Forelimb muscle (tissue), 1 donor: Measurements from ENCODE around the gene EEF2. TPM values are rescaled to one million over a fixed set of nuclear protein-coding genes. Genes with fewer than 3 reads are reported as not detected.
"Not testable (repeated sequence)": the region's sequence is repeated elsewhere in the genome, so short reads cannot be mapped to it uniquely, and the experiment has no call there.

Experiments
- DNase-seq: peaks from one replicate; pipeline ENCODE4 v3.0.0-alpha.2; 2013; ENCODE audit warnings: low read depth
- polyA plus RNA-seq: library from polyadenylated mRNA; unstranded; fragments of 120-200 nt; gene quantifications from one replicate; pipeline ENCODE4 v1.2.1, GENCODE V29; 2013; ENCODE audit not compliant: insufficient read length

The EEF2 gene
- polyA plus RNA-seq, 1 donor: 2,855 TPM

DNA sequence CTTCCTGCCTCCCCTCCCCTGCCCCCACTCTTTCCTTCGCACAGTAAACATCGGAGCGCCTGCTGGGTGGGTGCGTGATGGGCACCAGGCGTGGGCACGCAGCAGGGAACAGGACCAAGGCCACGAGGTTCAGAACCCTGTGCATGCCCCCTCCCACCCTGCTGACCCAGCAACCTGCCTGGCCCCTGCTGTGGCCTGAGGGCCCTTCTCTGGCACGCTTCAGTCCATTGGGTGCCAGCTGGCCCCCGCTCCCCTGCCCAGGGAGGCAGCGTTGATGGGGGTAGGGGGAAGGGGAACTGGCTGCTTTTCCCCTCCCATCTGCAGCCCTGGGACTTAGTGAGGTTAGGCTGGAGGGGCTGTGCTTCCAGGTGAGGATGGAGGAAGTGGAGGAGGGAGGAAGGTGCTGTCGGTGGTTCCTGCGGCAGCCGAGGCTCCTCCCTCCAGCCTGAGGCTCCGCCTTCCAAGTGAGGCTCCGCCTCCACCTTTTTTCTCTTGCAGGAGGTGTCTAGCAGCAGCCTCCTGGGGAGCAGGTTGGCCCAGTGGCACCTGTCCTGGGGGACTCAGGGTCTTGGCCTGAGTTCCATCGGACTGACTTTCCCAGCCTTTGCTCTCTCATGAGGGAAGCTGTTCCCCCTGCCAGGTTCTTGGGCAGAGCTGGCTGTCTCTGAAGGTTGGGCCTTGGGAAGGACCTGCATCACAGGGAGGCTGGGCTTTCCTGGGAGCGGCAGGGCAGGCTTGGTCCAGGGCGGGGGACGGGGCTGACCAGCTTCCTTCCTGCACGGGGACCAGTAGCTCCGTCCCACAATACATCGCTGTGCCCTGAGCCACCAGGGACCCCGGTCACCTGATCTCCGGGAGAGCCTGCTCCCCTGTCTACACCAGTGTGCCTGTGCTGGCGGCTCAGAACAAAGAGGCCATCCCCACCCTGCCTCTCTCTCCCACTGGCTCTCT is 29.6 kb upstream of the EEF2 start:
- DNase-seq: no peak

GRCh38 chr19:4013886-4014540 is 28.8 kb upstream of the EEF2 start:
- DNase-seq: no peak

DNA sequence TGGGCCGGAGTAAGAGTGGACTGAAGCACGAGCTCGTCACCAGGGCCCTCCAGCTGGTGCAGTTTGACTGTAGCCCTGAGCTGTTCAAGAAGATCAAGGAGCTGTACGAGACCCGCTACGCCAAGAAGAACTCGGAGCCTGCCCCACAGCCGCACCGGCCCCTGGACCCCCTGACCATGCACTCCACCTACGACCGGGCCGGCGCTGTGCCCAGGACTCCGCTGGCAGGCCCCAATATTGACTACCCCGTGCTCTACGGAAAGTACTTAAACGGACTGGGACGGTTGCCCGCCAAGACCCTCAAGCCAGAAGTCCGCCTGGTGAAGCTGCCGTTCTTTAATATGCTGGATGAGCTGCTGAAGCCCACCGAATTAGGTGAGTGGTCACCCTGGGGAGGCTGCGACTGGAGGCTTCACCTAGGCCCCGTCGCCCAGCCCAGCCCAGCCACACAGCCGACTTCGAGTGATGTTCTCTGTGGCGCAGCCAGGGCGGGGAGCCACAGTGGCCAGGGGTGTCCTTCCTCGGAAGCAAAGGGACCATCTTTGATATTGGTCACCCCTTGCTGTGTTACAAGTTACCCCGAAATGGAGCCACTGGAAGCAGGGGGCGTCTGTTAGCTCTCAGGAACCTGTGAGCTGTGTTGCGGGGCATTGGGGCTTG is 27.8 kb upstream of the EEF2 start:
- DNase-seq: no peak

DNA sequence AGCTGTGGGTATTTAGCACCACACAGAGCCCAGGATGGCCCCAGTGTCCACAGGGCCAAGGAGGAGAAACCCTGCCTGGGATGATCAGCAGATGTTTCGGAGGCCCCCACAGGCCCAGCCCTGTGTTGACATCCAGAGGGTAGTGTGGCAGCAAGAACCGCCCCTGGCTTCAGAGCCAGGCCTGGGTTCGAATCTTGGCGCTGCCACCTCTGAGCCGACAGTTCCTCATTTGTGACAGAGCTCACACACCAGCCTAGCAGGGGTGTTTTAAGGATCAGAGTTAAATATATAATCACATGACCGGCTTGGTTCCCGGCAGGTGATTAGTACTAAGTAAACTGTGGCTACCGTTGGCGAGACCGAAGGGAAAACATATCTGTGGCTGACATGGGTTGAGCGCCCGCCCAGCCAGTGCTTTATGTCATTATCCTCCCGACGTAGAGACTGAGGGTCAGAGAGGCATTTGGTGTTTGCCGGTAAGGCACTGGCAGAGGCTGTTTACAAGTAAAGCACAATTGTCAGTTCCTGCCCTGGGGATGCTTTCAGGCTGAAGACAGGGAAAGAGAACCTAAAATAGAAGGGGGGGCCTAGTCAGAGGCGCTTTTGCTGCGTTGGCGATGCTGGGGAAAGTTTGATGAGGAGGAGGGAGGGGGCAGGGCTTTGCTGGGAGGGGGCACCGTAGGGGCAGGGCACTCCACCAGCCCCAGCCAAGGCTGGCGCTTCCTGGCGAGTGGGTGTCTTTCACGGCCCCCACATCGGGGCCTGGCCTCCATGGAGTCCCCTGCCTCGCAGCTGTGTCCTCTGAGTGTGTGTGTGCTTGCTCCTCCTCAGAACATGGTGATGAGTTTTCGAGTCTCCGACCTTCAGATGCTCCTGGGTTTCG is 27.1 kb upstream of the EEF2 start:
- no peak for DNase-seq

GRCh38 chr19:4011430-4011829 is 26.2 kb upstream of the EEF2 start:
- DNase-seq: not testable (repeated sequence)

DNA sequence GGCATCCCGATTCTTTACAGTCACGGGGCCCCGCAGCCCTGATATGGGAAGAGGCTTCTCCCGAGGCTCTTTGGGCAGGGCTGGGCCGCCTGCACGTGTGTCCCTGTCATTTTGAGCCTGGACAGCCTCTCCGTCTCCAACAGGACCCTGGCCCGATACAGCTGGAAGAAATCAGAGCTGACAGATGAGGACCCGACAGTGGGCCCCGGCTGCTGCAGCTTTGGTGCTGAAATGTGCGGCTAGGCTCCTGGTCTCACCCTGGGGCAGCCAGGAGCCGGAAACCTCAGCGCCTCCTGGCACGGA is 25.5 kb upstream of the EEF2 start:
- DNase-seq: no peak

DNA sequence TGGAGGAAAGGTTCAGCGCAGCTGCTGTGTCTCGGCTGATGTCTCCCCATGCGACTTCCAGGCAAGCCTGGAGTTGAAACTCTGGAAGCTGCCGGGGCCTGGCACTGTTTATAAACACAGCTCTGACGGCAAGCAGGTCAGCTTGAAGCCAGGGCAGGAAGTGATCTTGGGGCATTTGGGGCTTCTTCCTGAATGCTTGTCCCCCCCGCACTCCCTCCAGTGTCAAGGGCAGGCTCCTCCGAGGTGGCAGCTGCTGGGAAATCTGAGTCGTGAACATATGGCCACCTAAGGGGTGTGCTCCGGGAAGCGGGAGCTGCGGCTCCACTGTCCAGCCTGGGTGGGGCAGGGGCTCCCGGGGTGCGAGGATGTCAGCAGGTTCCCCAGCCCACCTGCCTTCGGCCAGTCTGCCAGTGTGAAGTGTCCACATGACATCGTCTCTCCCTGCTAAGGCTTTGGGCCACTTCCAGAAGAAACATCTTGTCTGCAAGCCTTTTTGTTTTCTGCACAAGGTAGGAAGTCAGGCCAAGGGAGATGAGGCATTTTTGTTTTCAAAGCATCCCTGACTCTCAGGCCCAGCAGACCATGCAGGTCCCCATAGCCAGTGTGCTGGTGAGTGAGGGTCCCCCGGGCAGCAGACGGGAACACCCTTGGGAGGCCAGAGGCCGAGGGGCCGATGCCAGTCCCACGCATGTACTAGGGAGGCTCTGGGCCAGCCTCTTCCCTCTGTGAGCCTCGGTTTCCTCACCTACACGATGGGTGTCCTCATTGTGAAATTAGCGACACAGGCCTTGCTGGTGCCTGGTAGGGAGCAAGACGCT is 24.9 kb upstream of the EEF2 start:
- no peak for DNase-seq

- DNase-seq: no peak
Observed at GRCh38 chr19:4007836-4008539, 22.7 kb upstream of the EEF2 start.

DNA sequence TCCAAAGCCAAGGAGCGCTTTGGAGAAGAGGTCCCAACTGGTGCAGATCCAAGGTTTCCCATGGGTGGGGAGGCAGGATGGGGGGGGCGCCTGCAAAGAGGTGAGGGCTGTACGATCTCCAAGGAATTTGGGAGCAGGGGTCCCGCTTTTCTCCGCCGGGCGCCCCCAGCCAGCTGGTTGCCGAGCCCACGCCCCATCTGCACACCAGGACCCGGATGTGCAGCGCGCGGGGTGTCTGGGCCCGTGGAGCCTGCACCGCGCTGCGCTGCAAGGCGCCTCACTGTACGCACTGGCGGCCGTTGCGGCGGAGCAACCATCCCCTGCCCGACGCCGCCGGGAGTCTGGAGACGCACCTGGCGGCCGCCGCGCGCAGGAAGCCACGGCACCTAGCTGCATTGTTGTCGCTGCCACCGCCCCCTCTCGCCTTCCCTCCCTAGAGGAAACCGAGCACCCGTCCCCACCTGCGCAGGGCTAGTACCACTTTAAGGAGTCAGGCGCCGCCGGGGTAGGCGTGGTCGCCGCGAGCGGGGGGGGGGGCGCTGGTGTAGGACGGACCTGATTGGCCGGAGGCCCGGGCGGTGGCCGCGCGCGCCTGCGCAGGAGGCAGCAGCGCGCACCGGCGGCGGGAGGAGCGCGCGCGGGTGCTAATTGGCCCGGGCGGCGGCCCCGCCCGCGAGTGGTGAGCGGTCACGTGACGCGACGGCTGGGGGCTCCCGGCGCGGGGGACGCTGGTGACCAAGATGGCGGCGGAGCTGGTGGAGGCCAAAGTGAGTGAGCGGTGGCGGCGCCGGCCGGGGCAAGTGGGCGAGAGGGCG is 22.0 kb upstream of the EEF2 start, which contains the start of gene PIAS4:
Gene PIAS4 (plus strand): TSS at position 716 of the 815 bp plus-strand sequence. CDS start 25 bp downstream, at position 741.
- DNase-seq: peak; percentile 84

GRCh38 chr19:4005436-4005835 is 20.2 kb upstream of the EEF2 start:
- DNase-seq: not testable (repeated sequence)

DNA sequence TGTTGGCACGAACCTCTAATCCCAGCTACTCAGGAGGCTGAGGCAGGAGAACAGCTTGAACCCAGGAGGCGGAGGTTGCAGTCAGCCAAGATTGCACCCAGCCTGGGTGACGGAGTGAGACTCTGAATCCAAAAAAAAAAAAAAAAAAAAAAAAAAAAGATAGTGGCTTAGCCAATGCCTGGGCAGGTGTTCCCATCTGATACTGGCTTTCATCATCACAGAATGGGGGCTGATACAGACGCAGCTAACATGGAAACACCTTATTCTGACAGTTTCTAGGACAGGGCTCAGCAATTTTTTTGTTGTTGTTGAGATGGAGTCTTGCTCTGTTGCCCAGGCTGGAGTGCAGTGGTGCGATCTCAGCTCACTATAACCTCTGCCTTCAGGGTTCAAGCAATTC is 15.5 kb upstream of the EEF2 start:
- not testable (repeated sequence) for DNase-seq

GRCh38 chr19:3998667-3999412 is 13.6 kb upstream of the EEF2 start:
- not testable (repeated sequence) for DNase-seq

GRCh38 chr19:3995607-3996006 is 10.3 kb upstream of the EEF2 start:
- no peak for DNase-seq

DNA sequence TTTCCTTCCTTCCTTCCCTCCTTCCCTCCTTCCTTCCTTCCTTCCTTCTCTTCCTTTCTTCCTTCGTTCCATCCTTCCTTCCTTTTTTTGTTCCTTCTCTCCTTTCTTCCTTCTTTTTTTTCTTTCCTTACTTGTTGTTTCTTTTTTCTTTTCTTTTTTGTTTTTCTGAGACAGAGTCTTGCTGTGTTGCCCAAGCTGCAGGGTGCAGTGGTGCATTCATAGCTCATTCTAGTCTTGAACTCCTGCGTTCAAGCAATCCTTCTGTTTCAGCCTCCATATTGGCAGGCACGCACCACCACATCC is 5.5 kb upstream of the EEF2 start:
- no peak for DNase-seq

GRCh38 chr19:3987619-3988371 is 2.5 kb upstream of the EEF2 start:
- no peak for DNase-seq

GRCh38 chr19:3986260-3987041 is 1.2 kb upstream of the EEF2 start:
- DNase-seq: no peak

GRCh38 chr19:3985643-3986259 is 488 bp upstream of the EEF2 start:
- no peak for DNase-seq
